Dendritic cell treated with granulocyte-macrophage colony-stimulating factor and Interleukin-4, amounts not matched to agents 40 ng/mL and 50 ng/mL, for 4 days (primary cell): Measurements from ENCODE around the gene DTNA.
"Not testable (repeated sequence)": the region's sequence is repeated elsewhere in the genome, so short reads cannot be mapped to it uniquely, and the experiment has no call there.

Experiments used
- H3K27ac Mint-ChIP-seq: one replicate; pipeline ENCODE4 v1.8.0; 2022; ENCODE audit warnings: mild to moderate bottlenecking, mixed read lengths
- H3K27me3 Mint-ChIP-seq: one replicate; pipeline ENCODE4 v1.8.0; 2022; ENCODE audit warnings: mild to moderate bottlenecking, mixed read lengths
- H3K36me3 Mint-ChIP-seq: one replicate; pipeline ENCODE4 v1.8.0; 2022; ENCODE audit warnings: low read depth, mixed read lengths
- H3K4me1 Mint-ChIP-seq: one replicate; pipeline ENCODE4 v1.8.0; 2022; ENCODE audit warnings: low read depth, mixed read lengths
- H3K4me3 Mint-ChIP-seq: one replicate; pipeline ENCODE4 v1.8.0; 2022; ENCODE audit warnings: mild to moderate bottlenecking, moderate library complexity, mixed read lengths
- H3K9me3 Mint-ChIP-seq: one replicate; pipeline ENCODE4 v1.8.0; 2022; ENCODE audit warnings: mixed read lengths
- intact Hi-C: fragments of 100-400 bp; cut with micrococcal nuclease; formaldehyde crosslinking; loops from one replicate; pipeline ENCODE4 v1.15.0; 2022

DTNA gene

GRCh38 chr18:34909637-34910364, 199.7 kb downstream of the DTNA start:
- H3K27me3 Mint-ChIP-seq, result no peaks in the 10 kb centered on the region
- peaks cover 4% of the 10 kb centered on the region for H3K4me1 Mint-ChIP-seq
- intact Hi-C loops, result no loop called here
- no peak overlapping the region for H3K27ac Mint-ChIP-seq
- no peak overlapping the region for H3K4me3 Mint-ChIP-seq
- H3K9me3 Mint-ChIP-seq, result peaks cover 26% of the 10 kb centered on the region
- no peaks in the 10 kb centered on the region for H3K36me3 Mint-ChIP-seq

DNA sequence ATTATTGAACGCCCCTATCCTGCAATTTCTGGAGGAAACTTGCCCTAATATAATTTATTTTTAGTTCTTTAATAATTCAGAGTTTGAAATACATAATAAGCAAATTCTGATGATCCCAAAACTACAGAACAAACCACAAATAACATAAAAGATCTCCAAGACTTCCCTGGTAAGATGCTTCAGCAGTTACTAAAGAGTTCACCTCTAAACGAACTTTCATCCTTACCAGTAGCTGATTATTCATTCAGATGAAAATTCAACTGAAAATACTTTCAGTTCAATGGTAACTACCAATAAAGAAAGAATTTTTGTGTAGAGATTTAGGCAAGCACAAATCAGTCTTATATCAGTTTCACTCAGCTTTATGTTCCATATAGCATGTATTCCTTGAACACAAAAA, 201.0 kb downstream of the DTNA start:
- no peak overlapping the region for H3K4me3 Mint-ChIP-seq
- peaks cover 13% of the 10 kb centered on the region for H3K9me3 Mint-ChIP-seq
- H3K36me3 Mint-ChIP-seq, result no peaks in the 10 kb centered on the region
- H3K4me1 Mint-ChIP-seq, result peaks cover 4% of the 10 kb centered on the region
- no peaks in the 10 kb centered on the region for H3K27me3 Mint-ChIP-seq
- no peak overlapping the region for H3K27ac Mint-ChIP-seq
- intact Hi-C loops, result no loop called here

GRCh38 chr18:34911661-34912384, 201.7 kb downstream of the DTNA start:
- intact Hi-C loops, result no loop called here
- Mint-ChIP-seq H3K4me3 (no peak overlapping the region), H3K27ac (no peak overlapping the region), H3K27me3 (no peaks in the 10 kb centered on the region), H3K4me1 (peaks cover 4% of the 10 kb centered on the region), H3K36me3 (no peaks in the 10 kb centered on the region), H3K9me3 (peaks cover 6% of the 10 kb centered on the region)

DNA sequence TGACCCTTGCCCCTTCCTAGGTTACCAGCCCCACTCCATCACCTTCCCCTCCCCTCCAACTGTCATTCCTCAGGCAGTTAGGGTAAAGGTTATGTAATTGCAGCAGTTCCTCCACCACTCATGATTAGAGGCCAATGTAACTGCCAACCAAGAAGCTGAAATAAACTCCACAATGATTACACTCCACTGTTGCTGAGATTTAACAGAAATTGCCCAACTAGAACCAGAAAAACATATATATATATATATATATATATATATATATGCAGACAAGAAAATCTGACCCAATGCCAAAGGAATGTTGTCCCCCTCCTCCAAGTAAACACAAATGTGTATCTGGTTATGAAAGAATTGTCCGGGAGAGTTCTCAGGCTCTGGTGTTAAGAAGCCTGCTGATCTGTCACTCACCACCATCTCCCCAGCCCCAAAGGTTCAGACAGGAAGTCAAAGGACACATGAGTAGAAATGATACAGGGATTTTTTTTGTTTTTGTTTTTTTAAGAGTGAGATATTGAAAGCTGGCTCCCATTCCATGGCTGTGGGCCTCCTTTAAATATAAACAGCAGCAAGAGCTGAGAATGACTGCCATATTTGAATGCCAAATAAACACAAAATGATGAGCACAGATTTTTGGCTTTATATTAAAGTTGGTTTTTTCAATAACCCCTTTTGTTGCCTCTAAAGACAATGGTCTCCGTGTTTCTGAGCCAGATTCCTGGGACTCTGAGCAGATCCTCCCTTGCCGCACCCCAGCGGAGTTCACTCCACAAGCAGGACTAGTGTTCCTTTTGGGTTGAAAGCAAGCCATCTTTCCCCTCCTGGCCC, 204.0 kb downstream of the DTNA start:
- H3K4me3 Mint-ChIP-seq, result no peak overlapping the region
- intact Hi-C loops, result no loop called here
- H3K4me1 Mint-ChIP-seq, result peaks cover 4% of the 10 kb centered on the region
- H3K27me3 Mint-ChIP-seq, result no peaks in the 10 kb centered on the region
- no peak overlapping the region for H3K27ac Mint-ChIP-seq
- H3K36me3 Mint-ChIP-seq, result no peaks in the 10 kb centered on the region
- H3K9me3 Mint-ChIP-seq, result no peaks in the 10 kb centered on the region

- Mint-ChIP-seq H3K4me1 (peaks cover 4% of the 10 kb centered on the region), H3K27me3 (no peaks in the 10 kb centered on the region), H3K36me3 (no peaks in the 10 kb centered on the region), H3K4me3 (no peak overlapping the region), H3K27ac (no peak overlapping the region), H3K9me3 (no peaks in the 10 kb centered on the region)
- intact Hi-C loops, result no loop called here
Observed at GRCh38 chr18:34915046-34915445, 204.9 kb downstream of the DTNA start.

DNA sequence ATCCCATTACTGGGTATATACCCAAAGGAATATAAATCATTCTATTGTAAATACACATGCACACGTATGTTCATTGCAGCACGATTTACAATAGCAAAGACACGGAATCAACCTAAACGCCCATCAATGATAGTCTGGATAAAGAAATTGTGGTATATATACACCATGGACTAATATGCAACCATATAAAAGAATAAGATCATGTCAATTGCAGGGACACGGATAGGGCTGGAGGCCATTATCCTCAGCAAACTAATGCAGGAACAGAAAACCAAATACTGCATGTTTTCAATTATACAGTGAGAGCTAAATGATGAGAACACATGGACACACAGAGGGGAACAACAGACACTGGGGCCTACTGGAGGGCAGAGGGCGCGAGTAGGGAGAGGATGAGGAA, 206.4 kb downstream of the DTNA start:
- H3K27me3 Mint-ChIP-seq, H3K4me1 Mint-ChIP-seq, H3K4me3 Mint-ChIP-seq, intact Hi-C loops, H3K36me3 Mint-ChIP-seq, H3K9me3 Mint-ChIP-seq, H3K27ac Mint-ChIP-seq: not testable (repeated sequence)

GRCh38 chr18:34918856-34919255, 208.8 kb downstream of the DTNA start:
- H3K27me3 Mint-ChIP-seq, result no peaks in the 10 kb centered on the region
- intact Hi-C loops, result no loop called here
- no peaks in the 10 kb centered on the region for H3K9me3 Mint-ChIP-seq
- H3K27ac Mint-ChIP-seq, result no peak overlapping the region
- no peak overlapping the region for H3K4me3 Mint-ChIP-seq
- no peaks in the 10 kb centered on the region for H3K36me3 Mint-ChIP-seq
- H3K4me1 Mint-ChIP-seq, result peaks cover 4% of the 10 kb centered on the region

DNA sequence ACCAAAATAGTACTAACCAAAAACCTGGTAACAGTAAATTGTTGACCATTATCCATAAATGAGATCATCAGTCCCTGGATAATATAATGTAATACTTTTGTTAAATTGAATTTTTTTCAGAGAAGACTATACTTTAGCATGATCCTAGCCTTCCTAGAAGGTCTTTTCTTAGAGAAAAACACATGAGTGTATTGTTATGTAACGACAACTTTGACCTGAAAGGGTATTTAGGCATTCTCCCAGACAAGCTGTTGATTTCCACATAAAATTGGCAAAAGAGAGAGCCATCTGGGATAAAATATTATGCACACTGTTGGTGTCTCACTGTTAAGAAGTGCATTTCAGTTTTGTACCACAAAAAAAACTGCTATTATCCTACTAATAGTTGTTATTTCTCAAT, 211.1 kb downstream of the DTNA start:
- no peaks in the 10 kb centered on the region for H3K9me3 Mint-ChIP-seq
- no peak overlapping the region for H3K27ac Mint-ChIP-seq
- intact Hi-C loops, result no loop called here
- H3K4me3 Mint-ChIP-seq, result no peak overlapping the region
- no peaks in the 10 kb centered on the region for H3K4me1 Mint-ChIP-seq
- no peaks in the 10 kb centered on the region for H3K27me3 Mint-ChIP-seq
- no peaks in the 10 kb centered on the region for H3K36me3 Mint-ChIP-seq

- H3K36me3 Mint-ChIP-seq, result no peaks in the 10 kb centered on the region
- no peak overlapping the region for H3K4me3 Mint-ChIP-seq
- H3K4me1 Mint-ChIP-seq, result no peaks in the 10 kb centered on the region
- H3K27ac Mint-ChIP-seq, result no peak overlapping the region
- H3K27me3 Mint-ChIP-seq, result no peaks in the 10 kb centered on the region
- no peaks in the 10 kb centered on the region for H3K9me3 Mint-ChIP-seq
- intact Hi-C loops, result no loop called here
Observed at GRCh38 chr18:34921811-34922385, 211.8 kb downstream of the DTNA start.

- H3K27ac Mint-ChIP-seq, intact Hi-C loops, H3K9me3 Mint-ChIP-seq, H3K4me1 Mint-ChIP-seq, H3K4me3 Mint-ChIP-seq, H3K36me3 Mint-ChIP-seq, H3K27me3 Mint-ChIP-seq: not testable (repeated sequence)
Observed at GRCh38 chr18:34922594-34922993, 212.5 kb downstream of the DTNA start.

DNA sequence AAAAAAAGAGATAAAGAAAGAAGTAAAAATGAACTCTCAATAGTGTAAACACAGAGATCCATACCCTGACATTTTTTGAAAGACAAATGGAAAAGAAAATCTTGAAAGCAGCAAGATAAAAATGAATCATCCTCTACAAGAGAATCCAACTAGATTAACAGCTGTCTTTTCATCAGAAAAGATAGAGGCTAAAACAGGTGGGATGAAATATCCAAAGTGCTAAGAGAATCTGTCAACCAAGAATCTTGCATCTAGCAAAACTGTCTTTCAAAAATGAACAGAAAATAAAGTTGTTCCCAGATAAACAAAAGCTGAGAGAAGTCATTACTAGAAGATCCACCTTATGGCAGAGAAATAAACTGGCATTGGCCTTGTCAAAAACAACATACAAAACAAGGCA, 213.8 kb downstream of the DTNA start:
- intact Hi-C loops, result no loop called here
- H3K36me3 Mint-ChIP-seq, result no peaks in the 10 kb centered on the region
- no peak overlapping the region for H3K4me3 Mint-ChIP-seq
- H3K27ac Mint-ChIP-seq, result no peak overlapping the region
- H3K9me3 Mint-ChIP-seq, result no peaks in the 10 kb centered on the region
- no peaks in the 10 kb centered on the region for H3K27me3 Mint-ChIP-seq
- H3K4me1 Mint-ChIP-seq, result no peaks in the 10 kb centered on the region

DNA sequence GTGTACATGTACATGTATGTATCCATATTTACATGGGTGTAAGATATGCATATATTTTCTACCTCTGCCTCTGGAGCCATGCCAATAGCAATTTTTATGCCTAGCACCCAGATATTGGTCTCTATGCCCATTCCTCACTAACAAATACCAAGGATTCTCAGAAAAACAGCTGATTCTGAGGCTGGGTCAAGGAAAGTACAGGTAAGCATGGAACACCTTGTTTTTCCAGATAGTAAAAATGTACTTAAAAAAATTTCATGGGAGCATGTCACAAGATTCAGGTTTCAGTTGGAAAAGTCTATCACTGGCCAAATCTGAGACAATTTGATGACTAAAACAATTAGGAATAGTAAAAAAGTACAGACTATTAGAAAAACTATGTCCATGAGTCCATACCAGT, 216.6 kb downstream of the DTNA start:
- H3K27ac Mint-ChIP-seq, result no peak overlapping the region
- H3K27me3 Mint-ChIP-seq, result no peaks in the 10 kb centered on the region
- H3K9me3 Mint-ChIP-seq, result no peaks in the 10 kb centered on the region
- intact Hi-C loops, result no loop called here
- H3K4me1 Mint-ChIP-seq, result no peaks in the 10 kb centered on the region
- H3K36me3 Mint-ChIP-seq, result no peaks in the 10 kb centered on the region
- H3K4me3 Mint-ChIP-seq, result no peak overlapping the region

GRCh38 chr18:34928088-34928753, 218.1 kb downstream of the DTNA start:
- no peaks in the 10 kb centered on the region for H3K27me3 Mint-ChIP-seq
- intact Hi-C loops, result no loop called here
- H3K9me3 Mint-ChIP-seq, result no peaks in the 10 kb centered on the region
- no peak overlapping the region for H3K4me3 Mint-ChIP-seq
- no peaks in the 10 kb centered on the region for H3K36me3 Mint-ChIP-seq
- H3K27ac Mint-ChIP-seq, result no peak overlapping the region
- H3K4me1 Mint-ChIP-seq, result no peaks in the 10 kb centered on the region
